ENCODE data around the gene TASL.
"Not testable (repeated sequence)": the region's sequence is repeated elsewhere in the genome, so short reads cannot be mapped to it uniquely, and the experiment has no call there.

TASL gene

GRCh38 chrX:30576881-30577280, 685 bp downstream of the TASL start:
- no peak for DNase-seq (ENCODE audit: low read depth)

GRCh38 chrX:30573125-30573524, 4.4 kb downstream of the TASL start:
- DNase-seq (ENCODE audit: low read depth): no peak

DNA sequence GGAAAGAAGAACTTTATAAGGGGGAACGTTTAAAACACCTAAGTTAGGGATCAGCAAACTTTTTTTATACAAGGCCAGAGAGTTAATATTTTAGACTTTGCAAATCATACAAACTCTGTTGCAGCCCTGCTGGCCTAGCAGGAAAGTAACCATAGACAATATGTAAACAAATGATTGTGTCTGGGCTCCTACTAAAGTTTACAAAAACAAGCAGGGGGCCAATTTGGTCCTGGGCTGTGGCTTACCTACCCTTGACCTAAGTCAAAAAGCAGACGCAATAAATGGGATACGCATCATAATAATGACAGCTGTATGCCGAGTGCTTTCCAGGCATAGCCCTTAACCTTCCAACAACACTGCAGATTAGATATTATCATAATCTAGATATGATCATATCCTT, 4.9 kb downstream of the TASL start:
- no peak for DNase-seq (ENCODE audit: low read depth)

- DNase-seq (ENCODE audit: low read depth): no peak
Observed at GRCh38 chrX:30572004-30572403, 5.6 kb downstream of the TASL start.

DNA sequence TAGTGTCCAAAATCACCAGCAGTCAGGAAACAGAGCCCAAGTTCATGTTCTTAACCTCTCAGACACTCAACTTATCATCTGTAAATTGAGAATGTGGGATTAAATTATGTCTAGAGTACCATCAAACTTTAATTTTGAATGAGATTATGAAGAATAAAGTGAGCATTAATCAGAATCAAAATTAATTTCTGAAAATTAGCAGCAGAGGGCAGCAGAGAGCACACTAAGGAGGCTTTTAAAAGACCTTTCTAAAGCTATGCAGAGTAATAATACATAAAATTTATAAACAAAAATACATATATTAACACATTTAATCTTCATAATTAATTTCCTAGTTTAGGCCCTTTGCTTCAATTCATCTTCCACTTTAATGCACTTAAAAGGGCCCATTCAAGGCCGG, 7.1 kb downstream of the TASL start:
- DNase-seq (ENCODE audit: low read depth): no peak

- DNase-seq (ENCODE audit: low read depth): no peak
Observed at GRCh38 chrX:30568136-30568535, 9.4 kb downstream of the TASL start.

GRCh38 chrX:30563070-30563469, 14.5 kb downstream of the TASL start:
- DNase-seq (ENCODE audit: low read depth): not testable (repeated sequence)

DNA sequence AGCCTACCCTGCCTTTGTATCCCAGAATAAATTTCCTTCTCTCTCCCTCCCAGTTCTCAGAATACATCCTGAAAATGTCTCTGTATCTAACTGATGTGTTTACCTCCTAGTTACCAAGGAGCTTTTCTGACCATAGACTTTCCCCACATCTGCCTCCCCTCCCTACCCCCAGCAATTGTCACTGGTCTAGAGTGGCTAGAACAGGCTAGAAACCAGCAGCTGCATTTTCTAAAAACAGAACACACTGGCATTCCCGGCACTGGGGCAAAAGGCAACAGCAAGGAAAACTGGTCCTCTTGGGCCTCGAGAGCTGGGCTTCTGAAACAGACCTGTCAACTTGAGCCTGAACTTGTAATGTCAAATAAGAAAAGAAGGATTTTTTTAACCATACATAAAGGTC, 16.4 kb downstream of the TASL start:
- no peak for DNase-seq (ENCODE audit: low read depth)

GRCh38 chrX:30538271-30538670, 39.3 kb downstream of the TASL start:
- DNase-seq (ENCODE audit: low read depth): no peak

- no peak for DNase-seq (ENCODE audit: low read depth)
Observed at GRCh38 chrX:30533835-30534234, 43.7 kb downstream of the TASL start.

- no peak for DNase-seq (ENCODE audit: low read depth)
Observed at GRCh38 chrX:30533266-30533665, 44.3 kb downstream of the TASL start.

GRCh38 chrX:30530606-30531005, 47.0 kb downstream of the TASL start:
- no peak for DNase-seq (ENCODE audit: low read depth)

DNA sequence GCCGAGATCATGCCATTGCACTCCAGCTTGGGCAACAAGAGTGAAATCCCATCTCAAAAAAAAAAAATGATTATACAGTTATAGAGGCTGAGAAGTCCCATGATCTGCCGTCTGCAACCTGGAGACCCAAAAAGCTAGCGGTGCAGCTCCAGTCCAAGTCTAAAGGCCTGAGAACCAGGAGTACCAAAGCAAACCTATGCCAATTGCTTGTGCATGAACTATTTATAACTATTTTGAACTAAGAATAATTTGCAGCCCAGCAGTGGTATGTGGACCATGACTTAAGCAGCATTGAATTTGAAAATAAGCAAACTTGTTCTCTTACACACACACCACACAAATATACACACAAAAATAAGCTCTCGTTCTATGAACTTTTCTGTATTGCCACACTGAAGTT, 51.8 kb downstream of the TASL start:
- no peak for DNase-seq (ENCODE audit: low read depth)

DNA sequence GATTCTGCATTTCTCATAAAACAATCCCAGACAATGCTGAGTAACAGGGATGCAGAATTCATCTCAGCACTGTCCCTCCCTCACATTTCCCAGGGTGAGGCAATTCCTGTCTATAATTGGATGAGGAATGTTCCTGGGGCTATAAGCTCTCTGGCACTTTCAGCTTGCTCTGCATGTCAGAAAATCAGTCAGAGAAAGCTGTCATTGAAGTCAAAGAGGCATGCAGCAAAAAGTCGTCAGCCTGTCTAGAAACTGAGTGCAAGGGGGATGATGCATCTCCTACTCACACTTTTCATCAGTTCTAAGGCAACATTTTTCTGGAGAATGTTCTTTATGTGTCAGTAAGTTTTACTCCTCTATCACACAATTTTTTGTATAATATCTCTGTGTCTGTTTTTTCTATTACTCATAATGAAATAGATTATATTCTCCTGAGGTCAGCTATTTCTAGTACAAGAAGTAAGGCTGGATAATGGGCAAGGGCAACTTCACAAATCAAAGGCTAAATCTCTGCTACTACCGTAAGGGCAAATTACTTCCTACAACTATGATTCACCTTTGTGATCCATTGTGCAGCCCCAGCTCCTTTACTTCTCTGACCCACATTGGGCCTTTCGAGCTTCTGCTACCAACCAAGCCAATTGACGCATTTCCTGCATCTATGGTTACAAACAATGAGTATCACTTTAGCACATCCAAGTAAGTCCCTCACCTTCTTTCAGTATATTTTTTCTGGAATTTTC, 56.0 kb downstream of the TASL start:
- no peak for DNase-seq (ENCODE audit: low read depth)

DNA sequence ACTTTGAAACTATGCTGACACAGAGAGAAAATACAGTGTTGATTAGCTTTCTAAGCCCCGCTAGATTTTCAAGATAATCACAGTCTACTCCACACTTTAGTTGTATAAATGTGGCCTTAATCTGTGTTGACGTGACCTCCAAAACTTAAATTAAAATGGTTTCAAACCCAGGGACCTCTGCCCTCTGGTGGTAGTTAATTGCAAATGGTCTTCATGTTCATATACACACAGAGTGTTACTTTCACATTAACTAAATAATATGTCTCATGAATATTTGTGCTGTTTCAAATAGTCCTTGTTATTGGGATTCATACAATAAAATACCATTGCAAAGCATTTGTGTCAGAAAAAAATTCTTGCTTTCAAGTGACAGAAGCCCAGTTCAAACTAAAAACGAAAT, 64.3 kb downstream of the TASL start:
- no peak for DNase-seq (ENCODE audit: low read depth)
